GM19467 (cell line): ENCODE data around the gene BBIP1.
"Not testable (repeated sequence)": the region's sequence is repeated elsewhere in the genome, so short reads cannot be mapped to it uniquely, and the experiment has no call there.

Experiments used
- ATAC-seq: cut with Tn5 transposase; IDR thresholded peaks from one replicate; pipeline ENCODE4 v1.9.1; 2021; ENCODE audit warnings: mild to moderate bottlenecking, moderate library complexity; ENCODE audit not compliant: unreplicated experiment

BBIP1 gene

GRCh38 chr10:110923856-110924493 lies 5.0 kb upstream of the BBIP1 start:
- no peak for ATAC-seq

- ATAC-seq, result peak; percentile 24
Observed at GRCh38 chr10:110919971-110920881, 1.2 kb upstream of the BBIP1 start.

GRCh38 chr10:110919349-110919931 lies 460 bp upstream of the BBIP1 start, which contains the start of gene SHOC2:
Gene SHOC2, plus strand, starts transcription at chr10:110919604. Its CDS starts 44,755 bp downstream, at chr10:110964359.
- ATAC-seq, result peak; percentile 10

- ATAC-seq, result no peak
Observed at GRCh38 chr10:110918269-110918642, 724 bp downstream of the BBIP1 start.

DNA sequence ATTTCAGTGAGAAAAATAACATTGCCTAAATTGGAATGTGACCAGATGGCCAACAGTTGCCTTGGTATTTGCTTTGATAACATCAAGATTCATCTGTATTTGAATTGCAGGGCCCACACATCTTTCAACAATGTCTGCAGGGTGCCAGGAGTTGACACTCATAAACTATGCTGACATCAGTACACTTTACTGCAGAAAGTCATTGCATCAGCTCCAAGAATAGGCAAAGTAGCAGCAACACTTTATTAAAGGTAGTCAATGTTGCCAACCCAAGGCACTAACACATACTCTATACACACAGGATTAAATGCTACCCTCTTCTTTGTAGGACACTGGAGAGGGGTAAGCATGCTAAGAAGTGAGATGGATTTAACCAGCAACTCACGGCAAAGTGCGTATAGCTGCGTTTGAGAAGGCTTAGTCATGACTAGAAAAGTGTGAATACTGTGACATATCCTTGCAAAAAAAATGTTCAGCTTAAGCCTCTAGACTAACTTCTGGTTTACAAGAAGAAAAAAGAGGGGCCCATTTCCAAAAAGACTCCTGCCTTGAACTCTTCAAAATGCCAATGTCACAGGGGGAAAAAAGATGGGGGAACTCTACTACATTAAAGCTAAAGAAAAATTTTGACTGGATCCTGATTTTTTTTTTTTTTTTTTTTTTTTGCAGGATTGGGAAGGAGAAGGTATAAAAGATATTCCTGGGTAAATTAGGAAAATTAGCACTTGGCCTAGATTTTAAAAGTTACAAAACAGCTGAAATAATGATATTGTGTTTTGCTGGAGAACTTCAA lies 2.2 kb downstream of the BBIP1 start:
- ATAC-seq, result no peak

DNA sequence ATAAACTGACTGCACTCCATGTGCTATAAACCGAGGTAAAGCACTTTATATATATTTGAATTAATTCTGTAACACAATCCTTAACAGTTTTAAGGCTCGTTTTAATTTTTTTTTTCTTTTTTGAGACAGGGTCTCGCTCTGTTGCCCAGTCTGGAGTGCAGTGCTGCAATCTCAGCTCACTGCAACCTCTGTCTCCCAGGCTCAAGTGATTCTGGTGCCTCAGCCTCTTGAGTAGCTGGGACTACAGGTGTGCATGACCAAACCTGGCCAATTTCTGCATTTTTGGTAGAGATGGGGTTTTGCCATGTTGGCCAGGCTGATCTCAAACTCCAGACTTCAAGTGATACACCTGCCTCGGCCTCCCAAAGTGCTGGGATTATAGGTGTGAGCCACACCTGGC lies 3.4 kb downstream of the BBIP1 start:
- not testable (repeated sequence) for ATAC-seq

- ATAC-seq, result no peak
Observed at GRCh38 chr10:110915035-110915434, 3.9 kb downstream of the BBIP1 start.

DNA sequence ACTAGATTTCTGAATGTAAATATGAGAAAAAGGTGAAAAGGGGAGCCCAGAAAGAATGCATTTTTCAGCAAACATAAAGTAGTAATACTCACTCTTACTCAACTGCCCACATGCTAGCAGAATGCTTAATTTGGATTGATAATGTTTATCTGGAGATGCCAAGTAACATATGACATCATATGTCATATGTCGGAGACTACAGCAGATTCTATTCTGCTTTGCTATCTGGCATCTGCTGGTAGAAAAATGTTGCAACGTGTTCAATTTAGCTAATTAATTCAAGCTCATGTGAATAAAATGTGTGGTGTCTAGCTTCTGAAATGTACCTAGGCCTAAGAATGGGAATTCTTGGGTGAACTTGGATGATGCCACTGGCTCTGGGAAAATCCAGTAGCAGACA lies 4.5 kb downstream of the BBIP1 start:
- no peak for ATAC-seq

DNA sequence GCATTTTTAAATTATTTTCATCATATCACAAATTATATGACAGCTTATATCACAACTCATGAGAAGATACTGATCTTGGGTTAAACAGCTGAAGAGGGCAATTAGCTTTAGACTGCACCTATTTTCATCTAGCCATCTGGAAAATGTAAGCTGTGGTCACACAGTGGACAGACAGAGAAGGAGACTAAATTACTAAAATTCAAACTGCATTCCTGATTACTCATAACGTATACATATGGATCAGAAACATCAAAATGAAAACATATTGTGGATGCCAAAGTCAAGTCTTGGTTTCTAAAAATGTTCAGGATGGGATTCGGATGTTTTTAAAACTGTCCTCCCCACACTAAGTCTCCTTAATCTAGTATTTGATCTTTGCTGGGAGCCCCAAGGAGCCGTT lies 6.6 kb downstream of the BBIP1 start:
- ATAC-seq, result no peak

- ATAC-seq, result no peak
Observed at GRCh38 chr10:110910138-110910537, 8.8 kb downstream of the BBIP1 start.

DNA sequence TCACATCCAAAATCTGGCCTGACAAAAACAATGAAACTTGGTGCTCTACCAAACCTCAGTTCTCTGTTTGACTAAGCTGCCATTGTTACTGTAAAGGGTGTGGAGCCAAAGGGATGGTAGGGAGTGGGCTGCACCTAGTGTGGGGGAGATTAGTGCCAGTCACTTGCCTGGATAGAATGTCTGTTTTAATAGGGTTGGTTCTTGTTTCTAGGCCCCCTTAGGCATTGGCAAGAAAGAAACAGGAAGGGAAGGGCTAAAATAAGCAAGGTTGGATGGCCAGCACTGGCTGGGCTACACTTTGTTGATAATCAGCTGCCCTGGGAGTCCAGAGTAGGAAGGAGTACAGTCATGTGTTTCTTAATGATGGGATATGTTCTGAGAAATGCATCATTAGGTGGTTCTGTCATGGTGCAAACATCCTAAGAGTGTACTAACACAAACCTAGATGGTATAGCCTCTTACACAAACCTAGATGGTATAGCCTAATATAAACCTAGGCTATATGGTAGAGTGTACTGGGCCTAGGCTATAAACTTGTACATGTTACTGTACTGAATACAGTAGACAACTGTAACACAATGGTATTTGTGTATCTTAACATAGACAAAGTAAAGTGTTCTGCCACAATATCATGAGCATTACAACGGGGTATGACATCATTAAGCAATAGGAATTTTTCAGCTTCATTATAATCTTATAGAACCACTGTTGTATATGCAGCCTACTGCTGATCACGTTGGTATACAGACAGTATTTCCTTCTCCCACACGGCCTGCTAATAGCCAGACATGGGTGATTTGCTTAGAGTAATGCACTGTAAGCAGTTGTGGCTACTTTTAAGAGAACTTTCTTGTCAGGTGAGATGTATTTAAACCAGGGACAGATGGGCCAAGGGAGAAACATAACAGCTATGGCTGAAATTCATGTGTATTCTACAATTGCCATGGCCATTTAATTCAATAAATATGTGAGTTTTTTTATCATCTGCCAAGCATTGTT lies 15.4 kb downstream of the BBIP1 start:
- ATAC-seq, result no peak

GRCh38 chr10:110901954-110902819 lies 16.8 kb downstream of the BBIP1 start:
- ATAC-seq, result no peak

DNA sequence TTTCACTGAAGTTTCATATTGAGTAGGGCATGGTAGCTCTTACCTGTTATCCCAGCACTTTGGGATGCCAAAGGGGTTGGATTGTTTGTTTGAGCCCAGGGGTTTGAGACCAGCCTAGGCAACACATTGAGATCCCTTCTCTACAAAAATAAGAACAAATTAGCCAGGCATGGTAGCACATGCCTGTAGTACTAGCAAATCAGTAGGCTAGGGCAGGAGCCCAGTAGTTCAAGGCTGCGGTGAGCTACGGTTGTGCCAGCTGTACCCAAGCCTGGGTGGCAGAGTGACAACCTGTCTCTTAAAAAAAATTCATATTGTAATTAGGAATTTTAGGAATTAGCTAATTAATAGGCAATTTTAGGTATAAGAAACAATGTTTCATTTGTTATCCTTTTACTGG lies 18.0 kb downstream of the BBIP1 start:
- ATAC-seq, result no peak

DNA sequence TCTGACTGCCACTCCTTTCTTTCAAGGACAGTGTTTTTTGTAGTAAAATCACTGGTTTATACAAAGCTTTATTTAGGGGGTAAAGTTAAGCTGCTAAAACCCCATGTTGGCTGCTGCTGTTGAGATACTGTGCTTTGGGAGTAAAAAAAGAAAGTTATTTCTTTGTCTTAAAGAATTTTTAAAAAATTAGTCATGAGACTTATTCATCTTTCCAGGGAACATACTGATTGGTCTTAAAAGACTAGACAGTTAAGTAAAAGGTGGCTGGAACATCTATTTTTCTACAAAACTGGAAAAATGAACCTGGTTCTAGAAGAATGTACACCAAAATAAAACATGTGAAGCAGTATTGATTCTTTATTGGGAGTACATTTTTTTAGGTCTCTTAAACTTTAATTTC lies 20.6 kb downstream of the BBIP1 start:
- no peak for ATAC-seq

DNA sequence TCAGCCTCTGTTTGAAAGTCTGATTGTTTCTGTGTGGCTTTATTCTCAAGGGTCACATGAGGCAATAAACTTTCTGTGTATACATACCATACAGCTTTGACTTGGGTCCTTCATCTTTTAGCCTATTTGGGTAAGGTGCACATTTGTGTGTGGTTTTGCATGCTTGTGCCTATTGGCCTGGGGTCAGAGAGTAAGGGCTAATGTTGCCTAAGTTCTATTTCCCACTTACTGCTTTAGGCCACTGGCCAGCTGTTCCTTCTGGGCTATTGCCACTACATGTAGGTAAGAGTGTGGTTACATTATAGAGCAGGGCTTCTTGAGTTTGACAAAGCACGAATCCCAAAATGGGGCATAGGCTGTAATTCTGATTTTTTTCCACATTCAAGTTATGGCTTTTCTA lies 21.8 kb downstream of the BBIP1 start:
- ATAC-seq, result no peak

DNA sequence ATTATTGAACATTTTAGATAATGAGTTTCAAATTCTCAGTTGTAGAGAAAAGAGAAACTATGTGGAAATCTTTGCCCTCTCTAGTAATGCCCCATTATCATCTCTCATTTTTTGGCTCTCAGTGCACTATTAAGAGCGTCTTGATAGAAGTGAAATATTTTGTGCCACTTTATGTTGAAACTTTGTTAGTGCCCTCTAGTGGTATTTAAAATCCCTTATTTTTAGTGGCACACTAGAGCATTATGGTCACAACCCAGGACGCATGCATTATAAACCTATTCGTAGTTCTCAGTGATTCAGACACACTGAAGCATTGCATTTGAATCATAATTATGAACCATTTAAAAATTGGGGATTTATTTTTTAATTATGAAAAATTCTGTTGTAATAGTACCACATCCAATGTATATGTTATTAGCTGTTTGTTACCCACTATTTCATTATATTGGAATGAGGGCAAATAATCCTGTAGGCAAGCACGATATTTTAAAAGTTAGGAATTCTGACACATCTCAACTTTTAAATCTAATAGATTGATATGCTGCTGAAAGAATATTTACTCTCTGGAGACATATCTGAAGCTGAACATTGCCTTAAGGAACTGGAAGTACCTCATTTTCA lies 25.3 kb downstream of the BBIP1 start:
- ATAC-seq, result peak; percentile 69

GRCh38 chr10:110892602-110893288 lies 26.2 kb downstream of the BBIP1 start:
- ATAC-seq, result no peak

DNA sequence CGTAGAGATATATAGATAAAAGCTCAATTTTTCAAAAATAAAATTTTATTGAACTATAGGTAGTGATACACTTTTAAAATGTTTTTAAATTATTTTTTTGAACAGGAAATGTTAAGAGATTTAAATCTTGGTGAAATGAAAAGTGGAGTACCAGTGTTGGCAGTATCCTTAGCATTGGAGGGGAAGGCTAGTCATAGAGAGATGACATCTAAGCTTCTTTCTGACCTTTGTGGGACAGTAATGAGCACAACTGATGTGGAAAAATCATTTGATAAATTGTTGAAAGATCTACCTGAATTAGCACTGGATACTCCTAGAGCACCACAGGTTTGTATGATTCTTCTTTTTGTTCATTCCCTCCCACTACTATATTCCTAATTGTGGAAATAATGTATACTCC lies 31.4 kb downstream of the BBIP1 start:
- no peak for ATAC-seq
